22Rv1 (cell line): ENCODE results near the gene CCT2.
A peak's percentile ranks its signal among the peaks of the same experiment; 100 is the strongest.

Experiments
- ZFX ChIP-seq: fragments of 450-650 bp; IDR thresholded peaks from 2 replicates; pipeline ENCODE4 v1.6.1; 2017; ENCODE audit warnings: antibody characterized with exemption, borderline replicate concordance
- TF ChIP-seq, protein P1 (sequence below): fragments of 450-650 bp; IDR thresholded peaks from 2 replicates; pipeline ENCODE4 v1.5.1; 2017; ENCODE audit warnings: mild to moderate bottlenecking

DNA sequence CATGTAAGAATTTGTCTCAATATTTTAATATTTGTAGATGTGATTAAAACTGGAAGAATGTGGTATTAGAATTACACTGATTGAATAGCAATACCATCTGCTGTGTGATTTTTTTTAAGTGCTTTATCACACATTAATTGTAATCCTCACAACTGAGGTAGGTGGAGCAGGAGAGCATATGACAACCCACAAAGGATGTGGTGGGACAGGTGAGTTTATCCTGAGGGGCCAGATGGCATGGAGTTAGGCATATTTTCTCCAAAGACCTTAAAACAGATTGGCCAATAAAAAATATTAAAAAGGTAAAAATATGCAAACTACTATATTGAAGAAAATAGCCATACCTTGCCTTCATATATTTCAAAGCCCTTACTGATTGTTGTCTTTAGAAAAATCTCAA lies 17.7 kb downstream of the CCT2 start:
- TF ChIP-seq, protein P1, sequence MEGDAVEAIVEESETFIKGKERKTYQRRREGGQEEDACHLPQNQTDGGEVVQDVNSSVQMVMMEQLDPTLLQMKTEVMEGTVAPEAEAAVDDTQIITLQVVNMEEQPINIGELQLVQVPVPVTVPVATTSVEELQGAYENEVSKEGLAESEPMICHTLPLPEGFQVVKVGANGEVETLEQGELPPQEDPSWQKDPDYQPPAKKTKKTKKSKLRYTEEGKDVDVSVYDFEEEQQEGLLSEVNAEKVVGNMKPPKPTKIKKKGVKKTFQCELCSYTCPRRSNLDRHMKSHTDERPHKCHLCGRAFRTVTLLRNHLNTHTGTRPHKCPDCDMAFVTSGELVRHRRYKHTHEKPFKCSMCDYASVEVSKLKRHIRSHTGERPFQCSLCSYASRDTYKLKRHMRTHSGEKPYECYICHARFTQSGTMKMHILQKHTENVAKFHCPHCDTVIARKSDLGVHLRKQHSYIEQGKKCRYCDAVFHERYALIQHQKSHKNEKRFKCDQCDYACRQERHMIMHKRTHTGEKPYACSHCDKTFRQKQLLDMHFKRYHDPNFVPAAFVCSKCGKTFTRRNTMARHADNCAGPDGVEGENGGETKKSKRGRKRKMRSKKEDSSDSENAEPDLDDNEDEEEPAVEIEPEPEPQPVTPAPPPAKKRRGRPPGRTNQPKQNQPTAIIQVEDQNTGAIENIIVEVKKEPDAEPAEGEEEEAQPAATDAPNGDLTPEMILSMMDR: peak; percentile 56
- no peak for TF ChIP-seq ZFX
